Ishikawa (cell line): ENCODE measurements around the gene ZFR2.

ENCODE experiments used
- EGR1 ChIP-seq: IDR thresholded peaks from 2 replicates; pipeline ENCODE4 v1.6.1; 2012
- EP300 ChIP-seq: IDR thresholded peaks from 2 replicates; pipeline ENCODE4 v1.6.1; 2012; ENCODE audit warnings: borderline replicate concordance
- MAX ChIP-seq: IDR thresholded peaks from 2 replicates; pipeline ENCODE4 v1.6.1; 2012
- NFIC ChIP-seq: IDR thresholded peaks from 2 replicates; pipeline ENCODE4 v1.6.1; 2012
- REST ChIP-seq: IDR thresholded peaks from 2 replicates; pipeline ENCODE4 v1.6.1; 2012; ENCODE audit warnings: low read depth, mild to moderate bottlenecking
- TAF1 ChIP-seq: IDR thresholded peaks from 2 replicates; pipeline ENCODE4 v1.6.1; 2012; ENCODE audit warnings: low read depth, mild to moderate bottlenecking
- TCF12 ChIP-seq: IDR thresholded peaks from 2 replicates; pipeline ENCODE4 v1.6.1; 2012; ENCODE audit warnings: low read depth
- YY1 ChIP-seq: IDR thresholded peaks from 2 replicates; pipeline ENCODE4 v1.6.1; 2012; ENCODE audit warnings: low read depth

DNA sequence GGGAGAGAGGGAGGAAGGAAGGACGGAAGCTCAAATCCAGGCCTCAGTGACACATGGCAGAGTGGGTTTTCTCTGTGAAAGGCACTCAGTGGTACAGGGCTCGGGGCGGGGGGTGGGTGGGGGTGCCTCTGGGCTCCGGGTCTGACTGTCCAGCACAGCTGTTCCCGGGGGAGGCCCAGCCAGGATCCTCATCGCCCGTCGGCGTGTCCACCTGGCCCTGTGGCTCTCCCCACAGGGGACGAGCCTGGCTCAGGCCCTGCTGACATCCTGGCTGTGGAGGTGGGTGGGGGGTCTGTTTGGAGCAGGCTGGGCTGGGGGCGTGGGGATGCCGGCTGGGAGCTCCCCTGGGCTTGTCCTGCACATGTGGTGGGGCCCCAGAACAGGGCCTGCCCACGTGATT, 64.4 kb downstream of the ZFR2 start:
- TF ChIP-seq TAF1 (no peak), EGR1 (no peak), YY1 (no peak), REST (no peak), TCF12 (no peak), EP300 (no peak), MAX (no peak), NFIC (no peak)
